B cell (primary cell): Measurements from ENCODE around the gene POLN.
"Not testable (repeated sequence)": the region's sequence is repeated elsewhere in the genome, so short reads cannot be mapped to it uniquely, and the experiment has no call there.

Experiments
- EZH2 ChIP-seq: IDR thresholded peaks from 2 replicates; pipeline ENCODE4 v1.6.1; 2012; ENCODE audit warnings: borderline replicate concordance, low read depth, mild to moderate bottlenecking, moderate library complexity, low read length; ENCODE audit not compliant: insufficient read depth, poor library complexity, severe bottlenecking
- TF ChIP-seq, protein P1 (sequence below): fragments of 200-600 bp; IDR thresholded peaks from one replicate; pipeline ENCODE4 v1.8.0; 2022; ENCODE audit warnings: antibody characterized with exemption, mild to moderate bottlenecking

DNA sequence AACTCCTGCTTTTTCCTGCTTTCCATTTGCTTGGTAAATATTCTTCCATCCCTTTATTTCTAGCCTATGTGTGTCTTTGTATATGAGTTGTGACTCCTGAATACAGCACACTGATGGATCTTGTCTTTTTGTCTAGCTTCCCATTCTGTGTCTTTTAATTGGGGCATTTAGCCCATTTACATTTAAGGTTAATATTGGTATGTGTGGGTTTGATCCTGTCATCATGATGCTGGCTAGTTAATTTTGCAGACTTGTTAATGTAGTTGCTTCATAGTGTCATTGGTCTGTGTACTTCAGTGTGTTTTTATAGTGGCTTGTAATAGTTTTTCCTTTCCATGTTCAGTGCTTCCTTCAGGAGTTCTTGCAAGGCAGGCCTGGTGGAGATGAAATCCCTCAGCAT is 210.8 kb downstream of the POLN start:
- TF ChIP-seq, protein P1, sequence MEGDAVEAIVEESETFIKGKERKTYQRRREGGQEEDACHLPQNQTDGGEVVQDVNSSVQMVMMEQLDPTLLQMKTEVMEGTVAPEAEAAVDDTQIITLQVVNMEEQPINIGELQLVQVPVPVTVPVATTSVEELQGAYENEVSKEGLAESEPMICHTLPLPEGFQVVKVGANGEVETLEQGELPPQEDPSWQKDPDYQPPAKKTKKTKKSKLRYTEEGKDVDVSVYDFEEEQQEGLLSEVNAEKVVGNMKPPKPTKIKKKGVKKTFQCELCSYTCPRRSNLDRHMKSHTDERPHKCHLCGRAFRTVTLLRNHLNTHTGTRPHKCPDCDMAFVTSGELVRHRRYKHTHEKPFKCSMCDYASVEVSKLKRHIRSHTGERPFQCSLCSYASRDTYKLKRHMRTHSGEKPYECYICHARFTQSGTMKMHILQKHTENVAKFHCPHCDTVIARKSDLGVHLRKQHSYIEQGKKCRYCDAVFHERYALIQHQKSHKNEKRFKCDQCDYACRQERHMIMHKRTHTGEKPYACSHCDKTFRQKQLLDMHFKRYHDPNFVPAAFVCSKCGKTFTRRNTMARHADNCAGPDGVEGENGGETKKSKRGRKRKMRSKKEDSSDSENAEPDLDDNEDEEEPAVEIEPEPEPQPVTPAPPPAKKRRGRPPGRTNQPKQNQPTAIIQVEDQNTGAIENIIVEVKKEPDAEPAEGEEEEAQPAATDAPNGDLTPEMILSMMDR, result not testable (repeated sequence)
- TF ChIP-seq EZH2, result not testable (repeated sequence)
